KMS-11 (cell line): ENCODE measurements around the gene DNA2.

Source experiments
- H2AFZ ChIP-seq: fragments of 200-600 bp; sonication (generic); 2 replicates; pipeline ENCODE4 v1.6.1; 2016; ENCODE audit warnings: antibody characterized with exemption, mixed run types, low read depth
- H3K27ac ChIP-seq: fragments of 200-600 bp; sonication (generic); 2 replicates; pipeline ENCODE4 v1.6.1; 2016; ENCODE audit warnings: mild to moderate bottlenecking, mixed run types
- H3K27me3 ChIP-seq: fragments of 200-600 bp; sonication (generic); 2 replicates; pipeline ENCODE4 v1.6.1; 2017; ENCODE audit warnings: mild to moderate bottlenecking, low read depth, mixed run types, moderate library complexity; ENCODE audit not compliant: insufficient read depth
- H3K36me3 ChIP-seq: fragments of 200-600 bp; sonication (generic); 2 replicates; pipeline ENCODE4 v1.6.1; 2017; ENCODE audit warnings: mild to moderate bottlenecking, mixed run types; ENCODE audit not compliant: insufficient read depth
- H3K4me1 ChIP-seq: fragments of 200-600 bp; sonication (generic); 2 replicates; pipeline ENCODE4 v1.6.1; 2016; ENCODE audit warnings: mild to moderate bottlenecking, low read depth, mixed run types; ENCODE audit not compliant: poor library complexity, severe bottlenecking
- H3K4me2 ChIP-seq: fragments of 200-600 bp; sonication (generic); 2 replicates; pipeline ENCODE4 v1.7.0; 2016; ENCODE audit warnings: mild to moderate bottlenecking, mixed run types
- H3K4me3 ChIP-seq: fragments of 200-600 bp; sonication (generic); IDR thresholded peaks from 2 replicates; pipeline ENCODE4 v1.6.1; 2017; ENCODE audit warnings: low read depth, low read length, mixed read lengths; ENCODE audit not compliant: insufficient read depth
- H3K79me2 ChIP-seq: fragments of 200-600 bp; sonication (generic); 2 replicates; pipeline ENCODE4 v1.6.1; 2016; ENCODE audit warnings: low read depth, mixed run types; ENCODE audit not compliant: insufficient read depth
- H3K9ac ChIP-seq: fragments of 200-600 bp; sonication (generic); 2 replicates; pipeline ENCODE4 v1.6.1; 2016; ENCODE audit warnings: mild to moderate bottlenecking, mixed run types
- H4K20me1 ChIP-seq: fragments of 200-600 bp; sonication (generic); 2 replicates; pipeline ENCODE4 v1.6.1; 2016; ENCODE audit warnings: mild to moderate bottlenecking, mixed run types; ENCODE audit not compliant: insufficient read depth
- TF ChIP-seq, protein P1 (sequence below): fragments of 200-600 bp; sonication (generic); conservative IDR thresholded peaks from 2 replicates; pipeline ENCODE4 v1.6.1; 2017; ENCODE audit warnings: low read depth, mild to moderate bottlenecking, antibody characterized with exemption, low read length, moderate library complexity, mixed read lengths

Gene DNA2

GRCh38 chr10:68428396-68429104 lies 43.2 kb downstream of the DNA2 start:
- Histone ChIP-seq H3K4me3 (no peak overlapping the region), H2AFZ (no peak overlapping the region), H3K4me1 (no peaks in the 10 kb centered on the region), H3K9ac (no peak overlapping the region), H3K27me3 (no peaks in the 10 kb centered on the region; the same call in 1 of the 2 replicates), H4K20me1 (no peaks in the 10 kb centered on the region), H3K36me3 (no peaks in the 10 kb centered on the region), H3K27ac (no peak overlapping the region), H3K79me2 (no peaks in the 10 kb centered on the region), H3K4me2 (no peak overlapping the region)
- TF ChIP-seq, protein P1, sequence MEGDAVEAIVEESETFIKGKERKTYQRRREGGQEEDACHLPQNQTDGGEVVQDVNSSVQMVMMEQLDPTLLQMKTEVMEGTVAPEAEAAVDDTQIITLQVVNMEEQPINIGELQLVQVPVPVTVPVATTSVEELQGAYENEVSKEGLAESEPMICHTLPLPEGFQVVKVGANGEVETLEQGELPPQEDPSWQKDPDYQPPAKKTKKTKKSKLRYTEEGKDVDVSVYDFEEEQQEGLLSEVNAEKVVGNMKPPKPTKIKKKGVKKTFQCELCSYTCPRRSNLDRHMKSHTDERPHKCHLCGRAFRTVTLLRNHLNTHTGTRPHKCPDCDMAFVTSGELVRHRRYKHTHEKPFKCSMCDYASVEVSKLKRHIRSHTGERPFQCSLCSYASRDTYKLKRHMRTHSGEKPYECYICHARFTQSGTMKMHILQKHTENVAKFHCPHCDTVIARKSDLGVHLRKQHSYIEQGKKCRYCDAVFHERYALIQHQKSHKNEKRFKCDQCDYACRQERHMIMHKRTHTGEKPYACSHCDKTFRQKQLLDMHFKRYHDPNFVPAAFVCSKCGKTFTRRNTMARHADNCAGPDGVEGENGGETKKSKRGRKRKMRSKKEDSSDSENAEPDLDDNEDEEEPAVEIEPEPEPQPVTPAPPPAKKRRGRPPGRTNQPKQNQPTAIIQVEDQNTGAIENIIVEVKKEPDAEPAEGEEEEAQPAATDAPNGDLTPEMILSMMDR: no peak

DNA sequence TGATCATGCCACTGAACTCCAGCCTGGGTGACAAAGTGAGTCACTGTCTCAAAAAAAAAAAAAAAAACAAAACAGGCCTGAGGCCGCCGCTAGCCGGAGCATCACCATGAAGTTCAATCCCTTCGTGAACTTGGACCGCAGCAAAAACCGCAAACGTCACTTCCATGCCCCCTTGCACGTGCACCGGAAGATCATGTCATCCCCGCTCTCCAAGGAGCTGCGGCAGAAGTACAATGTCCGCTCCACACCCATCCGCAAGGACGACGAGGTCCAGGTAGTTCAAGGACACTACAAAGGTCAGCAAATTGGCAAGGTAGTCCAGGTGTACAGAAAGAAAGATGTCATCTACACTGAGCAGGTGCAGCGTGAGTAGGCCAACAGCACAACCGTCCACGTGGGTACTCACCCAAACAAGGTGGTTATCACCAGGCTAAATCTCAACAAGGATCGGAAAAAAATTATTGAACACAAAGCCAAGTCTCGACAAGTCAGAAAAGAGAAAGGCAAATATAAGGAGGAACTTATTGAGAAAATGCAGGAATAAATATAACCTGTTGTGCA lies 47.2 kb downstream of the DNA2 start:
- no peaks in the 10 kb centered on the region for H3K79me2 ChIP-seq
- H2AFZ ChIP-seq: no peak overlapping the region
- H4K20me1 ChIP-seq: no peaks in the 10 kb centered on the region
- H3K4me3 ChIP-seq: no peak overlapping the region
- TF ChIP-seq, protein P1: no peak
- H3K9ac ChIP-seq: no peak overlapping the region
- H3K4me1 ChIP-seq: no peaks in the 10 kb centered on the region
- no peak overlapping the region for H3K4me2 ChIP-seq
- H3K27me3 ChIP-seq: no peaks in the 10 kb centered on the region
- no peak overlapping the region for H3K27ac ChIP-seq
- no peaks in the 10 kb centered on the region for H3K36me3 ChIP-seq

- Histone ChIP-seq H3K79me2 (no peaks in the 10 kb centered on the region), H3K27me3 (no peaks in the 10 kb centered on the region), H3K4me3 (no peak overlapping the region), H4K20me1 (no peaks in the 10 kb centered on the region), H3K27ac (no peak overlapping the region), H3K4me2 (no peak overlapping the region), H2AFZ (no peak overlapping the region), H3K9ac (no peak overlapping the region), H3K4me1 (no peaks in the 10 kb centered on the region), H3K36me3 (no peaks in the 10 kb centered on the region)
- TF ChIP-seq, protein P1: no peak
These were observed 48.3 kb downstream of the DNA2 start for GRCh38 chr10:68423522-68423921.

DNA sequence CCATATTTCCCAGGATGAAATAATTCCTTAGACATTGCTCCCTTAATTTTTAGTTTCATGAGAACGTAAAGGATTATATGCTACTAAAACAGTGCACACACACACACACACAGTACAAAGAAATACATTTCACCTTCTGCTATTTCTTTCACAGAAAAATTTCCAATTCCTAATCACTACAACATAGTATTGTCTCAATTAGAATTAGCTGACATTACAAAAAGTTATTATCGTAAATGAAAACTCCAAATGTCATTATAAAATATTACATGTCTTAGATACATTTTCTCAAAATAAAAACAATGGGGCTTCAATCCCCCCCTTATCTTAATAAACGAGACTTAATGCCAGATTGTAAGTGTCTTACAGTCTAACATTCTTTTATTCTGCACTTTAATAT lies 52.4 kb downstream of the DNA2 start:
- Histone ChIP-seq H2AFZ (no peak overlapping the region), H3K79me2 (no peaks in the 10 kb centered on the region), H3K4me1 (no peaks in the 10 kb centered on the region), H3K27me3 (no peaks in the 10 kb centered on the region), H3K4me3 (no peak overlapping the region), H3K9ac (no peak overlapping the region), H3K4me2 (no peak overlapping the region), H3K36me3 (no peaks in the 10 kb centered on the region), H3K27ac (no peak overlapping the region), H4K20me1 (no peaks in the 10 kb centered on the region)
- TF ChIP-seq, protein P1: no peak
